K562 (cell line): ENCODE measurements around the gene CTPS2. TPM values are rescaled to one million over a fixed set of nuclear protein-coding genes. Genes with fewer than 3 reads are reported as not detected.

Experiments
- ATAC-seq: fragments of 200-7000 bp; cut with Tn5 transposase; 3 replicates; pipeline ENCODE4 v1.9.1; 2020; ENCODE audit warnings: moderate library complexity
- BruUV-seq: library from RNA; stranded (reverse); fragments of 400-500 nt; replicated peaks from 2 replicates; lab custom pipeline; 2021; lab: Mats Ljungman, UMichigan
- CTCF ChIA-PET: fragments of 300-600 bp; formaldehyde crosslinking; extraction: SDS; loops from one replicate; lab custom pipeline; 2021; ENCODE audit warnings: low intra/inter-chr PET ratio; lab: Yijun Ruan, JAX
- POLR2A ChIA-PET: fragments of 300-600, 350-650 bp; sonication (Branson Sonifier 250); formaldehyde crosslinking; extraction: SDS; loops from one replicate; lab custom pipeline; 2021; ENCODE audit warnings: antibody characterized with exemption, inconsistent platforms; lab: Yijun Ruan, JAX
- DNase-seq, 4 experiments: peaks; one replicate each; pipeline versions ENCODE4 v3.0.0 to v3.0.0-alpha.2; 2011 to 2018; ENCODE audit warnings: low spot score in 3 of 4, mixed read lengths in 3 of 4; ENCODE audit errors: extremely low read depth in 1 of 4
- FAIRE-seq: peaks from 2 replicates; lab custom pipeline; 2011; peaks lifted over from hg19 to GRCh38; lab: Jason Lieb, UNC
- H2AFZ ChIP-seq: 2 replicates; pipeline ENCODE4 v1.6.0; 2011; ENCODE audit warnings: low read depth, low read length, control low read depth, inconsistent platforms
- H3K27ac ChIP-seq: fragments of 200-600 bp; 3 replicates; pipeline ENCODE4 v1.8.0; 2011; ENCODE audit warnings: low read depth, mild to moderate bottlenecking, control low read depth, inconsistent platforms, low read length, moderate library complexity, mixed read lengths; ENCODE audit errors: extremely low read depth
- H3K27me3 ChIP-seq, 2 experiments: fragments of 300-600 bp in 1 of 2; 2 replicates in 1 of 2; 3 replicates in 1 of 2; pipeline versions ENCODE4 v1.6.0 to v1.8.0; 2011; ENCODE audit warnings: inconsistent platforms in 2 of 2, low read length in 2 of 2, mild to moderate bottlenecking in 1 of 2, mixed read lengths in 1 of 2, moderate library complexity in 1 of 2; ENCODE audit not compliant: control insufficient read depth in 2 of 2, insufficient read depth in 2 of 2
- H3K36me3 ChIP-seq: fragments of 300-600 bp; 3 replicates; pipeline ENCODE4 v1.8.0; 2011; ENCODE audit warnings: mild to moderate bottlenecking, low read length, inconsistent platforms; ENCODE audit not compliant: control insufficient read depth, insufficient read depth
- H3K4me1 ChIP-seq, 2 experiments: fragments of 200-600 bp in 1 of 2; replicated peaks in 1 of 2; 2 replicates in 1 of 2; 3 replicates in 1 of 2; pipeline versions ENCODE4 v1.5.1 to v1.8.0; 2011; ENCODE audit warnings: inconsistent platforms in 2 of 2, low read length in 2 of 2, mild to moderate bottlenecking in 1 of 2, mixed read lengths in 1 of 2, moderate library complexity in 1 of 2; ENCODE audit not compliant: control insufficient read depth in 2 of 2, insufficient read depth in 2 of 2
- H3K4me2 ChIP-seq: 2 replicates; pipeline ENCODE4 v1.6.1; 2011; ENCODE audit warnings: low read length, control low read depth, inconsistent platforms, mixed read lengths; ENCODE audit not compliant: insufficient read depth
- H3K4me3 ChIP-seq: fragments of 200-600 bp; sonication (generic), shearing (Covaris generic); 2 replicates; pipeline ENCODE4 v1.5.1; 2016; ENCODE audit warnings: control low read depth, inconsistent platforms
- H3K79me2 ChIP-seq: fragments of 200-600 bp; 3 replicates; pipeline ENCODE4 v1.8.0; 2011; ENCODE audit warnings: low read length, inconsistent platforms; ENCODE audit not compliant: control insufficient read depth, insufficient read depth
- H3K9ac ChIP-seq, 2 experiments: 2 replicates each; pipeline versions ENCODE4 v1.6.0 to v1.6.1; 2011; ENCODE audit warnings: low read depth in 2 of 2, low read length in 2 of 2, control low read depth in 1 of 2, inconsistent platforms in 1 of 2, mild to moderate bottlenecking in 1 of 2, mixed read lengths in 1 of 2; ENCODE audit not compliant: insufficient read depth in 1 of 2
- H3K9me1 ChIP-seq: one replicate; pipeline ENCODE4 v1.6.0; 2011; ENCODE audit warnings: inconsistent platforms, mild to moderate bottlenecking, low read length, moderate library complexity; ENCODE audit not compliant: control insufficient read depth, insufficient read depth
- H3K9me3 ChIP-seq: replicated peaks from 2 replicates; pipeline ENCODE4 v1.5.1; 2011; ENCODE audit warnings: low read depth, low read length, inconsistent platforms; ENCODE audit not compliant: control insufficient read depth, insufficient read depth
- H4K20me1 ChIP-seq: replicated peaks from 2 replicates; pipeline ENCODE4 v1.6.1; 2011; ENCODE audit warnings: low read length, inconsistent platforms, mixed read lengths; ENCODE audit not compliant: control insufficient read depth, insufficient read depth
- ATF1 ChIP-seq, 2 experiments: fragments of 450-650 bp in 1 of 2; IDR thresholded peaks; 2 replicates each; pipeline ENCODE4 v1.6.1; 2016; ENCODE audit warnings: missing compliant biosample characterization in 1 of 2, missing genetic modification characterization in 1 of 2
- CHD1 ChIP-seq: fragments of 200-600 bp; sonication (generic); IDR thresholded peaks from one replicate; pipeline ENCODE4 v1.6.1; 2012; ENCODE audit warnings: mild to moderate bottlenecking, moderate library complexity, low read length, inconsistent platforms
- HBP1 ChIP-seq: fragments of 450-650 bp; formaldehyde crosslinking; IDR thresholded peaks from 2 replicates; pipeline ENCODE4 v1.4.0; 2022; ENCODE audit warnings: missing genetic modification characterization
- HMG20B ChIP-seq: fragments of 250-450 bp; sonication (Bioruptor Pico); IDR thresholded peaks from 2 replicates; pipeline ENCODE4 v1.5.0; 2021; ENCODE audit warnings: mild to moderate bottlenecking
- MTA1 ChIP-seq: fragments of 450-650 bp; IDR thresholded peaks from 2 replicates; pipeline ENCODE4 v1.6.1; 2017; ENCODE audit warnings: borderline replicate concordance
- NFYB ChIP-seq: IDR thresholded peaks from 2 replicates; pipeline ENCODE4 v1.6.1; 2011; ENCODE audit warnings: mild to moderate bottlenecking, moderate library complexity; ENCODE audit not compliant: insufficient read length; ENCODE audit errors: extremely low read depth
- PHF8 ChIP-seq: fragments of 200-600 bp; sonication (generic); IDR thresholded peaks from 2 replicates; pipeline ENCODE4 v1.6.1; 2012; ENCODE audit warnings: mixed run types, mild to moderate bottlenecking, inconsistent platforms, low read length, moderate library complexity, borderline replicate concordance
- POU5F1 ChIP-seq: fragments of 150-350 bp; IDR thresholded peaks from 2 replicates; pipeline ENCODE4 v1.6.1; 2014; ENCODE audit warnings: borderline replicate concordance, low read length, low read depth, mild to moderate bottlenecking; ENCODE audit not compliant: partially characterized antibody
- PREB ChIP-seq: sonication (generic); formaldehyde crosslinking; IDR thresholded peaks from 2 replicates; pipeline ENCODE4 v1.8.1; 2023; ENCODE audit warnings: mild to moderate bottlenecking, missing genetic modification reagents
- RFX7 ChIP-seq: fragments of 250-450 bp; sonication (Bioruptor Pico); IDR thresholded peaks from 2 replicates; pipeline ENCODE4 v1.5.1; 2021; ENCODE audit warnings: mild to moderate bottlenecking
- RHOXF2B ChIP-seq: fragments of 250-450 bp; sonication (Bioruptor Pico); conservative IDR thresholded peaks from 2 replicates; pipeline ENCODE4 v1.5.1; 2021
- RNF2 ChIP-seq: sonication (generic); IDR thresholded peaks from 2 replicates; pipeline ENCODE4 v1.6.1; 2016
- SETDB1 ChIP-seq: IDR thresholded peaks from one replicate; pipeline ENCODE4 v1.6.1; 2012; ENCODE audit warnings: low read length, control low read depth, inconsistent platforms
- SUPT5H ChIP-seq: fragments of 450-650 bp; IDR thresholded peaks from 2 replicates; pipeline ENCODE4 v1.6.1; 2016
- TAF7 ChIP-seq: fragments of 450-650 bp; IDR thresholded peaks from 2 replicates; pipeline ENCODE4 v1.6.1; 2016; ENCODE audit warnings: missing genetic modification characterization, missing compliant biosample characterization
- ZNF57 ChIP-seq: fragments of 450-650 bp; formaldehyde crosslinking; IDR thresholded peaks from 2 replicates; pipeline ENCODE4 v1.4.0; 2020; ENCODE audit warnings: mild to moderate bottlenecking, moderate library complexity
- WGBS: fragments of 100-300 bp; shearing (Covaris generic); methylation state at CpG from one replicate; pipeline ENCODE4 v1.1.6; 2016; ENCODE audit warnings: low coverage, mixed read lengths; ENCODE audit not compliant: insufficient coverage; ENCODE audit errors: missing lambda C conversion rate; 5-methylcytosine and 5-hydroxymethylcytosine counted together
- in situ Hi-C: fragments of 300-500 bp; cut with MboI; formaldehyde crosslinking; loops from 4 replicates; pipeline ENCODE4 v1.15.0; 2018; ENCODE audit warnings: inconsistent platforms, mixed read lengths
- intact Hi-C: fragments of 100-400 bp; cut with micrococcal nuclease; formaldehyde crosslinking; loops from 2 replicates; pipeline ENCODE4 v1.14.2; 2022
- polyA plus RNA-seq, 8 experiments: library from polyadenylated mRNA; depleted of rRNA in 4 of 8; stranded (reverse) in 5 of 8; unstranded in 3 of 8; fragments of >200 nt; fragmentation: Nextera tagmentation in 2 of 8; fragmentation: Illumina TruSeq in 1 of 8; extraction: Ambion mirVana in 2 of 8; extraction: Trizol in 1 of 8; gene quantifications; 2 replicates each; pipeline versions ENCODE4 v1.2.1 to v1.2.3, GENCODE V29; 2011 to 2014; ENCODE audit warnings: inconsistent platforms in 1 of 8, missing spikeins in 1 of 8
- total RNA-seq, 7 experiments: library from RNA; depleted of rRNA in 6 of 7; stranded (reverse); fragments of >200 nt in 6 of 7; fragmentation: Illumina TruSeq in 2 of 7; extraction: Trizol in 2 of 7; gene quantifications; 2 replicates each; pipeline versions ENCODE4 v1.2.1 to v1.2.3, GENCODE V29; 2011 to 2021; ENCODE audit warnings: low replicate concordance in 1 of 7

The CTPS2 gene
- total and polyA plus RNA-seq, 9 of the 15 experiments (the other 6 are each of a cell fraction or from before 2014, with no cell fraction given): 5.4 to 19.5 (median 14.1) TPM

- ATAC-seq (no peak), FAIRE-seq (no peak), DNase-seq (no peak)
- no peak overlapping the region for H2AFZ ChIP-seq
- no peak overlapping the region for H3K27ac ChIP-seq
- ChIA-PET CTCF (no interaction called here), POLR2A (interaction anchor here (1.6 kb wide), 1 partner anchor 14 kb away, joined by 5 read pairs; no protein-coding TSS in a partner anchor)
- H3K9me3 ChIP-seq: 0 out of 2 replicates have a peak, but pooled peaks cover 3% of the 10 kb centered on the region
- H3K9me1 ChIP-seq: no peaks in the 10 kb centered on the region
- intact Hi-C loops: no loop called here
- 60% methylated on average over 1 of the region's 1 CpG for WGBS
- in situ Hi-C loops: no loop called here
- H3K4me1 ChIP-seq: no peaks in the 10 kb centered on the region; a peak in 3 of 5 replicates
- H3K27me3 ChIP-seq: no peaks in the 10 kb centered on the region
- H3K79me2 ChIP-seq: peaks cover 44% of the 10 kb centered on the region
- H3K4me3 ChIP-seq: no peak overlapping the region
- H3K9ac ChIP-seq: no peak overlapping the region
- TF ChIP-seq RNF2: no peak
- TF ChIP-seq TAF7 (tag): no peak
- TF ChIP-seq PREB (CRISPR knock-in tag): no peak
- no peak for TF ChIP-seq SUPT5H
- no peak for TF ChIP-seq RFX7 (CRISPR knock-in tag)
- no peak for TF ChIP-seq ZNF57 (CRISPR knock-in tag)
- TF ChIP-seq ATF1 (CRISPR knock-in tag; IDR thresholded peaks at IDR 0.05): no peak
- no peak for TF ChIP-seq ATF1 (tag; IDR thresholded peaks at IDR 0.05)
- TF ChIP-seq PHF8: no peak
- no peak for TF ChIP-seq RHOXF2B (CRISPR knock-in tag)
- TF ChIP-seq HMG20B (CRISPR knock-in tag): no peak
- no peak for TF ChIP-seq NFYB
- no peak for TF ChIP-seq CHD1
- TF ChIP-seq SETDB1: no peak
- no peak for TF ChIP-seq MTA1
- TF ChIP-seq POU5F1: no peak
- TF ChIP-seq HBP1 (CRISPR knock-in tag): no peak
- BruUV-seq: no TSS peak
- H4K20me1 ChIP-seq: no peaks in the 10 kb centered on the region
- peaks cover 18% of the 10 kb centered on the region; the same call in 2 of the 3 replicates for H3K36me3 ChIP-seq
- H3K4me2 ChIP-seq: no peak overlapping the region
These were observed 18.0 kb upstream of the CTPS2 start for GRCh38 chrX:16730450-16730849.
